Subcutaneous adipose tissue (tissue), 4 donors: Measurements from ENCODE around the gene ATG4B. TPM values are rescaled to one million over a fixed set of nuclear protein-coding genes. Genes with fewer than 3 reads are reported as not detected.

Experiments
- CTCF ChIP-seq: fragments of 450-650 bp; IDR thresholded peaks from one replicate; pipeline ENCODE4 v1.5.1; 2016; ENCODE audit warnings: low read depth, mild to moderate bottlenecking, control low read depth, antibody characterized with exemption, moderate library complexity
- total RNA-seq, 4 donors: library from RNA; depleted of rRNA; stranded (reverse); fragments of >200 nt; gene quantifications; one replicate each; pipeline ENCODE4 v1.1.0, GENCODE V29; 2016

ATG4B gene
- total RNA-seq, result 100 to 1,000 TPM in 1 of 4 donors, 10 to 100 TPM in 3; 32.3 to 103 (median 47.7) TPM

GRCh38 chr2:241637018-241637794, at the start of gene ATG4B, which contains the start of gene THAP4:
TSS of gene ATG4B (plus strand) at chr2:241637693. CDS start at chr2:241637715, 22 bp downstream.
TSS of gene THAP4 (minus strand) at chr2:241637158. CDS start at chr2:241637017, 141 bp downstream.
- TF ChIP-seq CTCF, result no peak

DNA sequence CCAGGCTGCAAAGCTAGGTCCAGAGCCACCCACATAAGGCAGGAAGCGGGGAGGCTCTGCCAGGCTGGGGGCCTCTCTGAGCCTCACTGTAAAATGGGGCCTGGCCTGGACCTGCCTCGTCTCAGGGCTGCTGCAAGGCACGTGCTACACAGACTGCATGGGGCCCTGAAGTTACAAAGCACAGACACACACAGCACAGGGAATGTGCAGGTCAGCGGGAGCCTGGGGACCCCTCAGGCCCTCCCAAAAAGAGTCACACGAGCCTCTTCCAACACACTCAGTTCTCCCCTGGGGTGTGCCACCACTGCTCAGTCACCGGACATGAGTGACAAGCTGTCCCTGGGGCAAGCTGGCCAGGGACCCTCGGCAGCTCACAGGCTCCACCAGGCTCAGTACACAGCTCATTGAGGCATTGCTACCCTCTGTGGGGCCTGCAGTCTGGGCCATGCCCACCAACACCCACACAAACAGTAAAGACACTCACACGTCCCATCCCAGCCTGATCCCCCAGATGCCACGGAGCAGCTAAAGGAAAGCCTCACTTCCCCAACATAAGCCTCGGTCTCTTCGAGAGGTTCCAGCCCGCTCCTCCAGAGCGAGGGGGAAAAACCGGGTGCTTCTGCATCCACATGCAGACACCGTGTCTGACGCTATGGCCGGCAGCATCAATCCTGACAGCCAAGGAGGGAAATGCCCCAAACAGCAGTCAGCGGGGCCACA, 45.2 kb upstream of the ATG4B start:
- TF ChIP-seq CTCF, result no peak

DNA sequence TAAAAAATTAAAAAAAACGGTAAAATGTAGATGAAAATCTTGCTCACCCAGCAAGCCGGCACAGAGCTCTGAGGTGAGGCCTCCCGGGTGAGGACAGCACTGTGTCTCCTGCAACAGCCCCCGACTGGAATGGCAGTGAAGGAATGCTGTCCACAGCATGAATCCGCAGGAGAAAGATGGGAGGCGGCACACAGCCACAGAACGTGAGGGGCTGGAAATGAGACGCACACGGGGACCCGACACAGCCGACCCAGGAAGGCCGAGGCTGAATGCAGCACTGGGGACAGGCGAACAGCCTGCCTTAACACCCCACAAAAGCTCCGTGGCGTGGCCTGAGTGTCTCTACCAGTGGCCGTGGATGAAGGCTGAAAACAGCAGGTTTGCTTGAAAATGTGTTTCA, 44.2 kb upstream of the ATG4B start:
- TF ChIP-seq CTCF, result no peak

DNA sequence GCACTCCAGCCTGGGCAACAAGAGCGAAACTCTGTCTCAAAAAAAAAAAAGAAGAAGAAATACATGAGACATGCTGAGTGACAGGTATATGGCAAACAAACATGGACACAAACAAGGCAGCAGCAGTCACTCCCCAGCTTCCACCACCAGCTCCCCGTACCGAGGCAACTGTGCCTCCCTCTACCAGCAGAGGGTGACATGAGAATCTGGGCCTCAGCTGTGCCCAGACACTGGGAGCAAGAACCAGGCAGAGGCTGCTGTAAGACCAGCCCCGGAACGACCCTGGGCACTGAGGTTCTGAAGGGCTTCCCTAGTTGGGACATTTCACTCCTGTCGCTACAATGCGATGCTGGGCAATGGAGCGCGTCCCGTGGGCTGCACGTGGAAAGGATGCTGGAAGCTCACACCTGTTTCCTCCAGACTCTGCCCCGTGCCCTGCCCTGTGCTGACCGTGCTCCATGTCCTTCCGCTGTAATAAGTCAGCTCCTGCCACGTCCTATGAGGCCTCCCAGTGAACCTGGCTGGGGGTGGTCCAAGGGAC, 41.8 kb upstream of the ATG4B start:
- no peak for TF ChIP-seq CTCF

DNA sequence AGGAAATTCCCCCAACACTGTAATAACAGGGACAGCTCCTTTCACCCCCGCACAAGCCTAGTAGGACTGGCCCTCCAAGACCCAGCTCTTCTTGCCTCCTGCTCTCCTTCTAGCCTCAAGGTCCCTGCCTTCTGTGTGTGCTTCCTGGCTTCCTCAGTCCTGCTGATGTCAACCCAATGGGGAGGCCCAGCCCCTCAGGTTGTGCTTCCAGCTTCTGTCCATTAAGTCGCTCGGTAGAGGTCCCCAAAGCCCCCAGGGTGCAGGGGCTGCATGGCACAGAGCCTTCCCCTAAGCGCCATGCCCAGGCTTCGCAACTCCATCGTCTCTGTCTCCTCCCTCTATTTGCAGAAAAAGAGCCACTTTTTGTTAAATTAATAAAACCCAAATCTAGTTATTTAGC, 39.9 kb upstream of the ATG4B start:
- TF ChIP-seq CTCF, result no peak

- no peak for TF ChIP-seq CTCF
Measured at GRCh38 chr2:241598061-241598460, 39.4 kb upstream of the ATG4B start.

- no peak for TF ChIP-seq CTCF
Measured at GRCh38 chr2:241598487-241598886, 39.0 kb upstream of the ATG4B start.
